Measurements from ENCODE around the gene LELP1. TPM values are rescaled to one million over a fixed set of nuclear protein-coding genes. Genes with fewer than 3 reads are reported as not detected.

LELP1 gene
- not detected in 2 replicates for total RNA-seq (2021)
- long read RNA-seq: 0 reads

- Histone ChIP-seq H3K4ac (ENCODE audit: low read depth, low read length) (no peak within 1 kb of the TSS), H4K20me1 (ENCODE audit: control insufficient read depth, insufficient read depth, insufficient read length) (no peaks in the 10 kb centered on the region), H3K4me2 (ENCODE audit: insufficient read depth, insufficient read length, low read length) (no peak within 1 kb of the TSS), H4K5ac (ENCODE audit: insufficient read length, low read depth, low read length) (no peak within 1 kb of the TSS), H2BK120ac (ENCODE audit: low read depth, low read length, poor library complexity, severe bottlenecking) (no peak within 1 kb of the TSS), H3K27me3 (ENCODE audit: insufficient read depth, low read length) (no peaks in the 10 kb centered on the region), H3T11ph (ENCODE audit: low read length) (no peak within 1 kb of the TSS), H2AFZ (ENCODE audit: low read length) (no peak within 1 kb of the TSS), H3K9me3 (ENCODE audit: control insufficient read depth, low read depth, low read length) (no peaks in the 10 kb centered on the region), H4K91ac (ENCODE audit: insufficient read length, low read depth, low read length) (no peak within 1 kb of the TSS), H3K79me1 (ENCODE audit: insufficient read depth, low read depth, low read length, poor library complexity, severe bottlenecking) (no peaks in the 10 kb centered on the region), H3K9ac (ENCODE audit: extremely low read depth, insufficient read length, low read length) (no peak within 1 kb of the TSS), H2BK15ac (ENCODE audit: low read depth, low read length) (no peak within 1 kb of the TSS), H4K8ac (replicated peaks; ENCODE audit: insufficient read length, low read depth, low read length) (no peak within 1 kb of the TSS), H3K56ac (ENCODE audit: insufficient read length, low read depth, low read length) (no peak within 1 kb of the TSS), H2BK5ac (ENCODE audit: insufficient read length, low read length) (no peak within 1 kb of the TSS), H3K4me1 (ENCODE audit: insufficient read depth, low read length) (no peaks in the 10 kb centered on the region), H3K23ac (ENCODE audit: insufficient read length, low read depth, low read length) (no peak within 1 kb of the TSS), H2AK5ac (ENCODE audit: insufficient read length, low read length) (no peak within 1 kb of the TSS), H3K79me2 (ENCODE audit: insufficient read depth, low read length) (no peaks in the 10 kb centered on the region), H3K18ac (ENCODE audit: insufficient read length, low read depth, low read length) (no peak within 1 kb of the TSS), H3K27ac (ENCODE audit: insufficient read length, low read depth, low read length) (no peak within 1 kb of the TSS), H2BK12ac (ENCODE audit: insufficient read length, low read depth, low read length) (no peak within 1 kb of the TSS), H3K23me2 (ENCODE audit: insufficient read length, low read depth, low read length, poor library complexity, severe bottlenecking) (no peaks in the 10 kb centered on the region), H2BK20ac (ENCODE audit: low read depth, low read length, poor library complexity, severe bottlenecking) (no peak within 1 kb of the TSS), H3K14ac (ENCODE audit: insufficient read depth, low read length) (no peak within 1 kb of the TSS)
- no peak for DNase-seq
- no peaks in the 10 kb centered on the region for H3K36me3 Mint-ChIP-seq (ENCODE audit: insufficient read depth in 1 of 3, low read depth in 3 of 3)
- no peak within 1 kb of the TSS for H3K4me3 Mint-ChIP-seq
- no peak for TF ChIP-seq CTCF (conservative IDR thresholded peaks at IDR 0.05)
- peaks cover 0 to 6% of the 10 kb centered on the region in 2 experiments; a peak in 2 of 4 replicates for H3K4me1 Mint-ChIP-seq
- H3K27me3 Mint-ChIP-seq (ENCODE audit: low read depth): peaks cover 10% of the 10 kb centered on the region
- H3K9me3 Mint-ChIP-seq: peaks cover 2 to 9% of the 10 kb centered on the region in 2 experiments; a peak in 3 of 5 replicates
- no peak within 1 kb of the TSS; a peak in 1 of 7 replicates for H3K27ac Mint-ChIP-seq
- no CpG with 5 or more reads among the region's 1 CpG for WGBS (ENCODE audit: extremely low coverage, insufficient read length, low lambda C conversion rate)
Observed at GRCh38 chr1:153203130-153203529, at the start of gene LELP1. Gene LELP1, plus strand, starts transcription at chr1:153203430. Its CDS starts 1,278 bp downstream, at chr1:153204708.

Measured in H9 (cell line).